HepG2 (cell line): Measurements from ENCODE around the gene SAYSD1. TPM values are rescaled to one million over a fixed set of nuclear protein-coding genes. Genes with fewer than 3 reads are reported as not detected.

ENCODE experiments used
- ATAC-seq: fragments of 200-7000 bp; cut with Tn5 transposase; 3 replicates; pipeline ENCODE4 v1.9.1; 2020; ENCODE audit warnings: mild to moderate bottlenecking, moderate library complexity
- BruUV-seq: library from RNA; stranded (reverse); fragments of 400-500 nt; replicated peaks from 2 replicates; lab custom pipeline; 2021; lab: Mats Ljungman, UMichigan
- CTCF ChIA-PET: fragments of 300-600 bp; formaldehyde crosslinking; extraction: SDS; loops from one replicate; lab custom pipeline; 2021; ENCODE audit warnings: low total read pairs, inconsistent platforms, low intra/inter-chr PET ratio; lab: Yijun Ruan, JAX
- POLR2A ChIA-PET: fragments of 350-600 bp; sonication (Branson Sonifier 250); formaldehyde crosslinking; loops from one replicate; lab custom pipeline; 2020; ENCODE audit warnings: antibody characterized with exemption, inconsistent platforms; lab: Yijun Ruan, JAX
- DNase-seq: peaks from one replicate; pipeline ENCODE4 v3.0.0-alpha.2; 2015; ENCODE audit warnings: low spot score
- FAIRE-seq: peaks from 3 replicates; lab custom pipeline; 2011; peaks lifted over from hg19 to GRCh38; lab: Jason Lieb, UNC
- H2AFZ ChIP-seq: one replicate; pipeline ENCODE4 v1.6.1; 2011; ENCODE audit warnings: low read length, inconsistent platforms
- H3K27ac ChIP-seq: fragments of 300-600 bp; 3 replicates; pipeline ENCODE4 v1.8.0; 2011; ENCODE audit warnings: mixed run types, mild to moderate bottlenecking, mixed read lengths, low read length, inconsistent platforms; ENCODE audit not compliant: insufficient read depth; ENCODE audit errors: extremely low read length
- H3K27me3 ChIP-seq, 2 experiments: fragments of 200-600 bp in 1 of 2; 2 replicates in 1 of 2; 3 replicates in 1 of 2; pipeline versions ENCODE4 v1.6.0 to v1.8.0; 2011; ENCODE audit warnings: low read length in 2 of 2, mild to moderate bottlenecking in 2 of 2, moderate library complexity in 2 of 2, inconsistent platforms in 1 of 2; ENCODE audit not compliant: insufficient read depth in 2 of 2, control insufficient read depth in 1 of 2
- H3K36me3 ChIP-seq, 2 experiments: fragments of 200-600 bp in 1 of 2; replicated peaks in 1 of 2; 2 replicates in 1 of 2; 3 replicates in 1 of 2; pipeline versions ENCODE4 v1.5.1 to v1.8.0; 2011; ENCODE audit warnings: low read length in 2 of 2, inconsistent platforms in 1 of 2; ENCODE audit not compliant: insufficient read depth in 2 of 2, control insufficient read depth in 1 of 2
- H3K4me1 ChIP-seq: 2 replicates; pipeline ENCODE4 v1.5.1; 2012; ENCODE audit warnings: low read length, inconsistent platforms; ENCODE audit not compliant: insufficient read depth
- H3K4me2 ChIP-seq: 2 replicates; pipeline ENCODE4 v1.6.0; 2011; ENCODE audit warnings: low read depth, low read length, inconsistent platforms
- H3K4me3 ChIP-seq, 3 experiments: fragments of 200-600 bp in 1 of 3; sonication (generic), shearing (Covaris generic) in 1 of 3; replicated peaks in 1 of 3; 2 replicates each; pipeline ENCODE4 v1.5.1; 2011 to 2016; ENCODE audit warnings: low read length in 3 of 3, inconsistent platforms in 2 of 3, low read depth in 2 of 3, mild to moderate bottlenecking in 2 of 3, control low read depth in 1 of 3, mixed read lengths in 1 of 3; ENCODE audit not compliant: insufficient read depth in 1 of 3
- H3K79me2 ChIP-seq: one replicate; pipeline ENCODE4 v1.6.1; 2011; ENCODE audit warnings: low read length, inconsistent platforms; ENCODE audit not compliant: insufficient read depth
- H3K9ac ChIP-seq: 2 replicates; pipeline ENCODE4 v1.6.0; 2011; ENCODE audit warnings: mild to moderate bottlenecking, low read depth, low read length, inconsistent platforms; ENCODE audit not compliant: insufficient read depth
- H3K9me3 ChIP-seq: 2 replicates; pipeline ENCODE4 v1.5.1; 2012; ENCODE audit warnings: mild to moderate bottlenecking, low read length
- H4K20me1 ChIP-seq: 2 replicates; pipeline ENCODE4 v1.6.0; 2011; ENCODE audit warnings: inconsistent platforms, mild to moderate bottlenecking, low read length, moderate library complexity; ENCODE audit not compliant: insufficient read depth
- PPARG ChIP-seq: conservative IDR thresholded peaks from 2 replicates; pipeline ENCODE4 v1.6.1; 2016; ENCODE audit warnings: missing biosample characterization, missing genetic modification reagents
- ZBTB38 ChIP-seq: sonication (generic); formaldehyde crosslinking; IDR thresholded peaks from 2 replicates; pipeline ENCODE4 v1.5.1; 2020; ENCODE audit warnings: mild to moderate bottlenecking, missing genetic modification reagents
- ZFY ChIP-seq: sonication (generic); formaldehyde crosslinking; IDR thresholded peaks from 2 replicates; pipeline ENCODE4 v1.4.0; 2020; ENCODE audit warnings: missing genetic modification reagents
- ZNF75D ChIP-seq: sonication (generic); formaldehyde crosslinking; IDR thresholded peaks from 2 replicates; pipeline ENCODE4 v1.8.1; 2023; ENCODE audit warnings: missing genetic modification reagents, mild to moderate bottlenecking, borderline replicate concordance
- ZNF83 ChIP-seq: sonication (generic); formaldehyde crosslinking; IDR thresholded peaks from 2 replicates; pipeline ENCODE4 v1.4.0; 2020; ENCODE audit warnings: missing genetic modification reagents, mild to moderate bottlenecking, borderline replicate concordance
- WGBS: methylation state at CpG from one replicate; pipeline ENCODE4 v1.1.6; 2017; ENCODE audit warnings: low lambda C conversion rate; 5-methylcytosine and 5-hydroxymethylcytosine counted together
- in situ Hi-C: cut with HindIII; loops from 2 replicates; pipeline ENCODE4 v1.10.0; 2017; ENCODE audit warnings: low pct_unique_long_range_greater_than_20kb; ENCODE audit not compliant: extremely low pct_ligation_motif_present
- intact Hi-C: fragments of 100-400 bp; cut with micrococcal nuclease; formaldehyde crosslinking; loops from one replicate; pipeline ENCODE4 v1.10.0; 2022; ENCODE audit not compliant: unreplicated experiment
- polyA plus RNA-seq, 8 experiments: library from polyadenylated mRNA; depleted of rRNA in 3 of 8; stranded (reverse) in 7 of 8; unstranded in 1 of 8; fragments of >200 nt; fragmentation: Illumina TruSeq in 4 of 8; extraction: Trizol in 4 of 8; gene quantifications; 2 replicates each; pipeline versions ENCODE4 v1.2.1 to v1.2.3, GENCODE V29; 2011 to 2016; ENCODE audit warnings: low read depth in 4 of 8, missing spikeins in 1 of 8, mixed read lengths in 1 of 8; ENCODE audit not compliant: insufficient read depth in 1 of 8
- total RNA-seq, 5 experiments: library from RNA; depleted of rRNA; stranded (reverse); fragments of >200 nt; fragmentation: Illumina TruSeq; extraction: Trizol; gene quantifications; 2 replicates each; pipeline ENCODE4 v1.2.3, GENCODE V29; 2016; ENCODE audit warnings: low read depth in 1 of 5
- TF ChIP-seq, protein P1 (sequence below): IDR thresholded peaks from 2 replicates; pipeline ENCODE4 v1.6.1; 2016; ENCODE audit warnings: missing genetic modification reagents, missing compliant biosample characterization
- TF ChIP-seq, protein P2 (sequence below): sonication (generic); formaldehyde crosslinking; IDR thresholded peaks from 2 replicates; pipeline ENCODE4 v1.4.0; 2020; ENCODE audit warnings: missing genetic modification reagents, borderline replicate concordance
- TF ChIP-seq, protein P3 (sequence below): sonication (generic); formaldehyde crosslinking; IDR thresholded peaks from 2 replicates; pipeline ENCODE4 v1.4.0; 2020; ENCODE audit warnings: missing genetic modification reagents, mild to moderate bottlenecking, borderline replicate concordance
- TF ChIP-seq, protein P4 (sequence below): sonication (generic); formaldehyde crosslinking; IDR thresholded peaks from 2 replicates; pipeline ENCODE4 v1.4.0; 2020; ENCODE audit warnings: missing genetic modification reagents

SAYSD1 gene
- total and polyA plus RNA-seq, 2 of the 13 experiments (the other 11 are each of a cell fraction or from before 2014, with no cell fraction given), result 10.1 to 16.0 TPM

DNA sequence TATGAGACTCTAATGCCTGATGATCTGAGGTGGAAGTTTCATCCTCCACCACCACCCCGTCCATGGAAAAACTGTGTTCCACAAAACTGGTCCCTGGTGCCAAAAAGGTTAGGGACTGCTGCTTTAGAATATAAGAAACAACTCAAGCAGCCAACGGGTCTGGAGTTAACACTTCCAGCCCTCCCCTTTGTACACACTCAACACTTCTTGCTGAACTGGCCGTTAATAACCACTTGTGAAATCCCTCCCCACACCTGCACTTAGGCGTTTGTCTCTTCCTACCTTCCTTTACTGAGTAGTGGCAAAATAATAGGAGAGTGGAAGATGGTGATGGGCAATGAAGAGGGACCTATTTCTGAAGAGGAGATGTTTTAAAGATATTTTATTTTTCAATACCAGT, 10.5 kb downstream of the SAYSD1 start:
- H3K4me2 ChIP-seq, result no peak overlapping the region
- ChIA-PET CTCF (no interaction called here), POLR2A (no interaction called here)
- 84% methylated on average over 4 of the region's 4 CpGs for WGBS
- no peak for DNase-seq
- in situ Hi-C loops (loop anchor here (10.0 kb wide), 1 partner anchor 230 kb away; no protein-coding TSS in a partner anchor), intact Hi-C loops (loop anchor here (10.0 kb wide), 2 partner anchors 80 to 130 kb away; no protein-coding TSS in a partner anchor)
- no peaks in the 10 kb centered on the region for H3K27me3 ChIP-seq
- H3K27ac ChIP-seq, result no peak overlapping the region
- no TSS peak for BruUV-seq
- H3K79me2 ChIP-seq, result no peaks in the 10 kb centered on the region
- no peak overlapping the region for H2AFZ ChIP-seq
- H3K4me3 ChIP-seq, result no peak overlapping the region
- H3K9me3 ChIP-seq, result no peaks in the 10 kb centered on the region
- no peak for FAIRE-seq
- no peak for ATAC-seq
- peaks cover 0 to under 1% of the 10 kb centered on the region in 2 experiments; a peak in 2 of 5 replicates for H3K36me3 ChIP-seq
- H3K4me1 ChIP-seq, result no peaks in the 10 kb centered on the region
- no peak overlapping the region for H3K9ac ChIP-seq
- H4K20me1 ChIP-seq, result no peaks in the 10 kb centered on the region
- TF ChIP-seq ZFY (CRISPR knock-in tag) (no peak), PPARG (CRISPR knock-in tag) (no peak)
- TF ChIP-seq, protein P1, sequence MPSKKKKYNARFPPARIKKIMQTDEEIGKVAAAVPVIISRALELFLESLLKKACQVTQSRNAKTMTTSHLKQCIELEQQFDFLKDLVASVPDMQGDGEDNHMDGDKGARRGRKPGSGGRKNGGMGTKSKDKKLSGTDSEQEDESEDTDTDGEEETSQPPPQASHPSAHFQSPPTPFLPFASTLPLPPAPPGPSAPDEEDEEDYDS (CRISPR knock-in tag), result no peak

DNA sequence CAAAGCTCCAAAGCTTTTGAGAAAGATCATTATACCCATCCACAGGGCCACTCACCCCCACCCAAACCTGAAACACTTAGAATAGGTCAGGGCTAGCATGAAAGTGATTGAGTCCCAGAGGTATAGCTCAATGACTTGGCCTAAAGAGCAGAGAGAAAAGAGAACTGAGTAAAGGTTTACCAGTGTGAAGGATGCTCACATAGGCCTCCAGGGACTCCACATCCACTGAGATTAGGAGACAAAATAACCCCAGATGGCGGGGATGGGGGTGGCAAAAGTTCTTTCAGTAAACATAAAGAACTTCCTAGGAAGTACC, 12.2 kb downstream of the SAYSD1 start:
- H2AFZ ChIP-seq, result no peak overlapping the region
- H3K4me1 ChIP-seq, result no peaks in the 10 kb centered on the region
- POLR2A ChIA-PET, result interaction anchor here (3.0 kb wide), 1 partner anchor 12 kb away, joined by 13 read pairs; the partner anchor contains the start of gene SAYSD1
- no peaks in the 10 kb centered on the region for H3K9me3 ChIP-seq
- DNase-seq, result no peak
- CTCF ChIA-PET, result interaction anchor here (1.1 to 1.9 kb wide), 2 partner anchors 130 to 231 kb away, joined by 4 to 22 read pairs; no protein-coding TSS in a partner anchor
- H3K36me3 ChIP-seq, result no peaks in the 10 kb centered on the region; a peak in 1 of 5 replicates
- H3K79me2 ChIP-seq, result no peaks in the 10 kb centered on the region
- no peak overlapping the region for H3K9ac ChIP-seq
- H3K4me2 ChIP-seq, result no peak overlapping the region
- WGBS, result 88% methylated on average over 1 of the region's 1 CpG
- no peak overlapping the region for H3K4me3 ChIP-seq
- no TSS peak for BruUV-seq
- intact Hi-C loops, result loop anchor here (1.0 to 10.0 kb wide), 3 partner anchors 78 to 128 kb away; no protein-coding TSS in a partner anchor
- in situ Hi-C loops, result loop anchor here (10.0 kb wide), 1 partner anchor 228 kb away; no protein-coding TSS in a partner anchor
- H4K20me1 ChIP-seq, result no peaks in the 10 kb centered on the region
- H3K27me3 ChIP-seq, result no peaks in the 10 kb centered on the region
- ATAC-seq, result no peak; the same call in 2 of the 3 replicates
- no peak overlapping the region for H3K27ac ChIP-seq
- no peak for FAIRE-seq
- TF ChIP-seq ZNF83 (CRISPR knock-in tag), result no peak
- TF ChIP-seq, protein P2, sequence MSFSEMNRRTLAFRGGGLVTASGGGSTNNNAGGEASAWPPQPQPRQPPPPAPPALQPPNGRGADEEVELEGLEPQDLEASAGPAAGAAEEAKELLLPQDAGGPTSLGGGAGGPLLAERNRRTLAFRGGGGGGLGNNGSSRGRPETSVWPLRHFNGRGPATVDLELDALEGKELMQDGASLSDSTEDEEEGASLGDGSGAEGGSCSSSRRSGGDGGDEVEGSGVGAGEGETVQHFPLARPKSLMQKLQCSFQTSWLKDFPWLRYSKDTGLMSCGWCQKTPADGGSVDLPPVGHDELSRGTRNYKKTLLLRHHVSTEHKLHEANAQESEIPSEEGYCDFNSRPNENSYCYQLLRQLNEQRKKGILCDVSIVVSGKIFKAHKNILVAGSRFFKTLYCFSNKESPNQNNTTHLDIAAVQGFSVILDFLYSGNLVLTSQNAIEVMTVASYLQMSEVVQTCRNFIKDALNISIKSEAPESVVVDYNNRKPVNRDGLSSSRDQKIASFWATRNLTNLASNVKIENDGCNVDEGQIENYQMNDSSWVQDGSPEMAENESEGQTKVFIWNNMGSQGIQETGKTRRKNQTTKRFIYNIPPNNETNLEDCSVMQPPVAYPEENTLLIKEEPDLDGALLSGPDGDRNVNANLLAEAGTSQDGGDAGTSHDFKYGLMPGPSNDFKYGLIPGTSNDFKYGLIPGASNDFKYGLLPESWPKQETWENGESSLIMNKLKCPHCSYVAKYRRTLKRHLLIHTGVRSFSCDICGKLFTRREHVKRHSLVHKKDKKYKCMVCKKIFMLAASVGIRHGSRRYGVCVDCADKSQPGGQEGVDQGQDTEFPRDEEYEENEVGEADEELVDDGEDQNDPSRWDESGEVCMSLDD (CRISPR knock-in tag), result no peak
- TF ChIP-seq ZBTB38 (CRISPR knock-in tag), result no peak
- TF ChIP-seq, protein P3, sequence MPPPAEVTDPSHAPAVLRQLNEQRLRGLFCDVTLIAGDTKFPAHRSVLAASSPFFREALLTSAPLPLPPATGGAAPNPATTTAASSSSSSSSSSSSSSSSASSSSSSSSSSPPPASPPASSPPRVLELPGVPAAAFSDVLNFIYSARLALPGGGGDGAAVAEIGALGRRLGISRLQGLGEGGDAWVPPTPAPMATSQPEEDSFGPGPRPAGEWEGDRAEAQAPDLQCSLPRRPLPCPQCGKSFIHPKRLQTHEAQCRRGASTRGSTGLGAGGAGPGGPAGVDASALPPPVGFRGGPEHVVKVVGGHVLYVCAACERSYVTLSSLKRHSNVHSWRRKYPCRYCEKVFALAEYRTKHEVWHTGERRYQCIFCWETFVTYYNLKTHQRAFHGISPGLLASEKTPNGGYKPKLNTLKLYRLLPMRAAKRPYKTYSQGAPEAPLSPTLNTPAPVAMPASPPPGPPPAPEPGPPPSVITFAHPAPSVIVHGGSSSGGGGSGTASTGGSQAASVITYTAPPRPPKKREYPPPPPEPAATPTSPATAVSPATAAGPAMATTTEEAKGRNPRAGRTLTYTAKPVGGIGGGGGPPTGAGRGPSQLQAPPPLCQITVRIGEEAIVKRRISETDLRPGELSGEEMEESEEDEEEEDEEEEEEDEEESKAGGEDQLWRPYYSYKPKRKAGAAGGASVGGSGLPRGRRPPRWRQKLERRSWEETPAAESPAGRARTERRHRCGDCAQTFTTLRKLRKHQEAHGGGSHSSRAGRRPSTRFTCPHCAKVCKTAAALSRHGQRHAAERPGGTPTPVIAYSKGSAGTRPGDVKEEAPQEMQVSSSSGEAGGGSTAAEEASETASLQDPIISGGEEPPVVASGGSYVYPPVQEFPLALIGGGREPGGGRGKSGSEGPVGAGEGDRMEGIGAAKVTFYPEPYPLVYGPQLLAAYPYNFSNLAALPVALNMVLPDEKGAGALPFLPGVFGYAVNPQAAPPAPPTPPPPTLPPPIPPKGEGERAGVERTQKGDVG, result no peak
- TF ChIP-seq, protein P4, sequence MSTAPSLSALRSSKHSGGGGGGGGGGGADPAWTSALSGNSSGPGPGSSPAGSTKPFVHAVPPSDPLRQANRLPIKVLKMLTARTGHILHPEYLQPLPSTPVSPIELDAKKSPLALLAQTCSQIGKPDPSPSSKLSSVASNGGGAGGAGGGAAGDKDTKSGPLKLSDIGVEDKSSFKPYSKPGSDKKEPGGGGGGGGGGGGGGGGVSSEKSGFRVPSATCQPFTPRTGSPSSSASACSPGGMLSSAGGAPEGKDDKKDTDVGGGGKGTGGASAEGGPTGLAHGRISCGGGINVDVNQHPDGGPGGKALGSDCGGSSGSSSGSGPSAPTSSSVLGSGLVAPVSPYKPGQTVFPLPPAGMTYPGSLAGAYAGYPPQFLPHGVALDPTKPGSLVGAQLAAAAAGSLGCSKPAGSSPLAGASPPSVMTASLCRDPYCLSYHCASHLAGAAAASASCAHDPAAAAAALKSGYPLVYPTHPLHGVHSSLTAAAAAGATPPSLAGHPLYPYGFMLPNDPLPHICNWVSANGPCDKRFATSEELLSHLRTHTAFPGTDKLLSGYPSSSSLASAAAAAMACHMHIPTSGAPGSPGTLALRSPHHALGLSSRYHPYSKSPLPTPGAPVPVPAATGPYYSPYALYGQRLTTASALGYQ (CRISPR knock-in tag), result no peak
- no peak for TF ChIP-seq ZNF75D (CRISPR knock-in tag)
